Frontal cortex (tissue), 4 donors: ENCODE measurements around the gene AFF2. TPM values are rescaled to one million over a fixed set of nuclear protein-coding genes. Genes with fewer than 3 reads are reported as not detected.

Source experiments
- DNase-seq, 2 donors: peaks; one replicate each; pipeline ENCODE4 v3.0.0; 2012; ENCODE audit warnings: low spot score in 2 of 2
- FAIRE-seq: peaks from 2 replicates; lab custom pipeline; 2012; peaks lifted over from hg19 to GRCh38; lab: Jason Lieb, UNC
- total RNA-seq: library from RNA; depleted of rRNA; stranded (reverse); fragments of >200 nt; gene quantifications from one replicate; pipeline ENCODE4 v1.2.3, GENCODE V29; 2014
- donor health status: control.
- donor health status: control.
- donor health status: control.

AFF2 gene
- total RNA-seq, 1 donor from 2014 or later: 313 TPM

GRCh38 chrX:148695255-148695654 is 194.8 kb downstream of the AFF2 start:
- FAIRE-seq (no peak), DNase-seq (no peak)

- FAIRE-seq (no peak), DNase-seq (no peak)
Measured at GRCh38 chrX:148698221-148698620, 197.8 kb downstream of the AFF2 start.

- no peak for DNase-seq
- no peak for FAIRE-seq
Measured at GRCh38 chrX:148700021-148700420, 199.6 kb downstream of the AFF2 start.

GRCh38 chrX:148713981-148714380 is 213.6 kb downstream of the AFF2 start:
- FAIRE-seq (no peak), DNase-seq (no peak)

GRCh38 chrX:148715361-148715760 is 214.9 kb downstream of the AFF2 start:
- FAIRE-seq (no peak), DNase-seq (no peak)

GRCh38 chrX:148722966-148723365 is 222.5 kb downstream of the AFF2 start:
- FAIRE-seq (no peak), DNase-seq (no peak)

- FAIRE-seq (no peak), DNase-seq (no peak)
Measured at GRCh38 chrX:148723551-148723950, 223.1 kb downstream of the AFF2 start.

- FAIRE-seq (no peak), DNase-seq (no peak)
Measured at GRCh38 chrX:148728901-148729300, 228.5 kb downstream of the AFF2 start.

GRCh38 chrX:148732743-148733142 is 232.3 kb downstream of the AFF2 start:
- DNase-seq (no peak), FAIRE-seq (no peak)

GRCh38 chrX:148741441-148741840 is 241.0 kb downstream of the AFF2 start:
- FAIRE-seq (no peak), DNase-seq (no peak)

GRCh38 chrX:148755111-148755510 is 254.7 kb downstream of the AFF2 start:
- no peak for DNase-seq

GRCh38 chrX:148763896-148764295 is 263.5 kb downstream of the AFF2 start:
- no peak for FAIRE-seq

More at GRCh38 chrX:148755111-148755510, 254.7 kb downstream of the AFF2 start:
- no peak for FAIRE-seq

GRCh38 chrX:148768296-148768695 is 267.9 kb downstream of the AFF2 start:
- DNase-seq: no peak
- FAIRE-seq: no peak

More at GRCh38 chrX:148763896-148764295, 263.5 kb downstream of the AFF2 start:
- DNase-seq: no peak

- FAIRE-seq: no peak
- DNase-seq: no peak
Measured at GRCh38 chrX:148771440-148771839, 271.0 kb downstream of the AFF2 start.

GRCh38 chrX:148774276-148774675 is 273.9 kb downstream of the AFF2 start:
- DNase-seq (no peak), FAIRE-seq (no peak)

GRCh38 chrX:148784137-148784536 is 283.7 kb downstream of the AFF2 start:
- DNase-seq (no peak), FAIRE-seq (no peak)

GRCh38 chrX:148784856-148785255 is 284.4 kb downstream of the AFF2 start:
- FAIRE-seq (no peak), DNase-seq (no peak)

- FAIRE-seq: no peak
- no peak for DNase-seq
Measured at GRCh38 chrX:148785256-148785655, 284.8 kb downstream of the AFF2 start.

- FAIRE-seq (no peak), DNase-seq (no peak)
Measured at GRCh38 chrX:148788449-148788848, 288.0 kb downstream of the AFF2 start.

- no peak for FAIRE-seq
Measured at GRCh38 chrX:148794350-148794749, 293.9 kb downstream of the AFF2 start.

GRCh38 chrX:148804579-148805355 is 304.4 kb downstream of the AFF2 start:
- DNase-seq (no peak), FAIRE-seq (no peak)

More at GRCh38 chrX:148794350-148794749, 293.9 kb downstream of the AFF2 start:
- DNase-seq: no peak
